Fibroblast of skin of right biceps (primary cell): ENCODE results near the gene SYMPK.

Experiments used
- DNase-seq: peaks from one replicate; pipeline ENCODE4 v3.0.0-alpha.2; 2013

Gene SYMPK

GRCh38 chr19:45780448-45781213, 82.3 kb downstream of the SYMPK start:
- no peak for DNase-seq

DNA sequence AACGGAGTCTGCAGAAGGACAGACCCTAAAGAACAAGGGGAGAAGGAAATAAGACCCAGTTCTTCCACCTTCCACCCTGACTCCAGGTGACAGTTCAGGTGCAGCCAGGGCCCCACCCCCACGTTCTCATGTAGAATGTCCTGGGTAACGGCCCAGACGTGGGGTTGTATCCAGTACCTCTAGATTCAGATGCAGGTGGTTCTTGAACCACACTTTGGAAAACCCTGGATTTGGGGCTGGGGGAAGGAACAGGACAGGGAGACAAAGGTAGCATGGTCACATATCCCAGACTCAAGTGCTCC, 82.8 kb downstream of the SYMPK start:
- no peak for DNase-seq

- peak; percentile 76 for DNase-seq
These were observed 83.5 kb downstream of the SYMPK start for GRCh38 chr19:45779231-45780145.

GRCh38 chr19:45778010-45778661, 84.8 kb downstream of the SYMPK start:
- no peak for DNase-seq

- no peak for DNase-seq
These were observed 85.5 kb downstream of the SYMPK start for GRCh38 chr19:45777395-45777961.

- no peak for DNase-seq
These were observed 88.2 kb downstream of the SYMPK start for GRCh38 chr19:45774765-45775164.

- DNase-seq: no peak
These were observed 89.6 kb downstream of the SYMPK start for GRCh38 chr19:45773384-45773783.

- no peak for DNase-seq
These were observed 90.0 kb downstream of the SYMPK start for GRCh38 chr19:45772912-45773311.

GRCh38 chr19:45772130-45772840, 90.7 kb downstream of the SYMPK start:
- no peak for DNase-seq

DNA sequence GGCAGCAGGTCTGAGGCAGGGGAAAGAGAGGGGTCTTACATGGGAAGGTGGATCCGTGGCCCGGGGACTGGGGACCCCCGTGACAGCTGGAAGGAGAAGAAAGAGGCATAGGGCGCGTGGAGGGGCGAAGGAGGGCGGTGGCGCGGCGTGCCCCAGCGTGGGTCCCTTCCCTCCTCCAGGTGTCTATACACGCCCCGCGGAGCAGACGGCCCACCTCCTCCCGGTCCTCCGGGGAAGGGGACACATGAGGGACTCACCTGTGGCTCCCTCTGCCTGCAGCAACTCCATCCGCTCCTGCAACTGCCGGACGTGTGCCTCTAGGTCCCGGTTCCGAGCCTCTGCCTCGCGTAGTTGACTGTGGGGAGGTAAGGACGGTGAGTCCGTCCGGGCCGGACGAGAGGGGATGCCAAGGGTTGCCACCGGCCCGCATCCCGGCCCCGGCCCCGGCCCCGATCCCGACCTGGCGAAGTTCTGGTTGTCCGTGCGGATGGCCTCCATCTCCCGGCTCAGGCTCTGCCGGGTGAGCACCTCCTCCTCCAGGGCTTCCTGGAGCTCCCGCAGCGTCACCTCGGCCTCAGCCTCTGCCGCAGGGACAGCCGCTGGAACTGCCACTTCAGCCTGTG, 91.5 kb downstream of the SYMPK start:
- DNase-seq: no peak

DNA sequence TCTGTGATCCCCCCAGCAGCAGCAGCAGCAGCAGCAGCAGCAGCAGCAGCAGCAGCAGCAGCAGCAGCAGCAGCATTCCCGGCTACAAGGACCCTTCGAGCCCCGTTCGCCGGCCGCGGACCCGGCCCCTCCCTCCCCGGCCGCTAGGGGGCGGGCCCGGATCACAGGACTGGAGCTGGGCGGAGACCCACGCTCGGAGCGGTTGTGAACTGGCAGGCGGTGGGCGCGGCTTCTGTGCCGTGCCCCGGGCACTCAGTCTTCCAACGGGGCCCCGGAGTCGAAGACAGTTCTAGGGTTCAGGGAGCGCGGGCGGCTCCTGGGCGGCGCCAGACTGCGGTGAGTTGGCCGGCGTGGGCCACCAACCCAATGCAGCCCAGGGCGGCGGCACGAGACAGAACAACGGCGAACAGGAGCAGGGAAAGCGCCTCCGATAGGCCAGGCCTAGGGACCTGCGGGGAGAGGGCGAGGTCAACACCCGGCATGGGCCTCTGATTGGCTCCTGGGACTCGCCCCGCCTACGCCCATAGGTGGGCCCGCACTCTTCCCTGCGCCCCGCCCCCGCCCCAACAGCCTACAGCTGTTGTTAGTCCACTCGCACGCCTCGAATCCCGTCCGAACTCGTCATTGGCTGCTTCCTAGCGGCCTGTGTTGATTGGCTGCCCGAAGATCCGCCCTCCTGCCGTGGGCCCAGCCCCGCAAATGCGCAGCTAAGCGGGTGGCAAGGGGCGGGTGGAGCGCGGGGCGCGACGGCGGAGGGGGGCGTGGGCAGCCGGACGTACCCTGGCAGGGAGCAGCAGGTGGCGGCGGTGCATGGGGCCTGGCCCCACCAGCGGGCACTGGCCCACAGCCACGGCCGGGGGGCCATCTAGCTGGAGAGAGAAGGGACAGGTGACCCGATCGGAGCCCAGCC, 92.5 kb downstream of the SYMPK start:
- DNase-seq: peak; percentile 98

GRCh38 chr19:45769821-45770191, 93.1 kb downstream of the SYMPK start:
- DNase-seq: peak; percentile 39

GRCh38 chr19:45768984-45769782, 93.8 kb downstream of the SYMPK start, which contains the start of gene SIX5:
TSS of gene SIX5 (minus strand) at chr19:45769252. CDS start at chr19:45768844, 408 bp downstream.
- peak; percentile 98 for DNase-seq

DNA sequence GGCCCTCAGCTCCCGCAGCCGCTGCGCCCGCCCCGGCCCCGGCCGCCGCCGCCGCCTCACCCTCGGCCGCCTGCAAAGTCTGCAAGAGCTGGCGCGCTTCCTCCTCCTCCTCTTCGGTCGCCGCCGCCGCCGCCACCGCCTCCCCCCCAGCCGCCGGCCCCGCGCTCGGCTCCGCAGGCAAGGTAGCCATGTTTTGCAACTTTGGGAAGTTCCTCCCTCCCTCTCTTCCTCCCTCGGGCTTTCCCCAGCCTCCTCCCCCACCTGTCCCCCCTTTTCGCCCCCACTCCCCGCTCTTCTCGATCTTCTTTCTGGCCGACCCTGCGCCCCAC, 94.3 kb downstream of the SYMPK start:
- peak; percentile 50 for DNase-seq

GRCh38 chr19:45767881-45768654, 94.9 kb downstream of the SYMPK start:
- DNase-seq: peak; percentile 66

DNA sequence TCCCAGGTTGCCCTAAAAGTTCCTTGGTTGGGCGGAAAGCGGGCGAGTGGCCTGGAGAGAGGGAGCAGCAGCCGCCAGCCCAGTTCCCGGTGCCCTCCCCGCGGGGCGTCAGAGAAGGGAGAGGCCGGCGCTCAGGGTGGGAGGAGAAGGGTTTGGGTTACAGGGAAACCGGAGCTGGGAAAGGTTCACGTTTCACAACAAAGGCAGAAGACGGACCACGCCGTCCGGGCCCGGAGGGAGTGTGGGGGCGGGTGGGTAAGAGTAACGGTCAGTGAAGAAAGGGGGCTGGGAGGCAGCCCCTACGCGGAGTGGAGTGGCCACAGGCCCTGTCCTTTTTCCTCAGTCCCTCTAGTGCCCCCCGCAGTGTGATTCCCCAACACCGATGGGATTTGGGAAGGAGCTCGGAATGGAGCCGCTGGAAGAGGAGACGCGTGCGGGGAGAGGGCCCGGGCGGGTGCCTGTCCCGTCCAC, 95.5 kb downstream of the SYMPK start:
- peak; percentile 84 for DNase-seq

DNA sequence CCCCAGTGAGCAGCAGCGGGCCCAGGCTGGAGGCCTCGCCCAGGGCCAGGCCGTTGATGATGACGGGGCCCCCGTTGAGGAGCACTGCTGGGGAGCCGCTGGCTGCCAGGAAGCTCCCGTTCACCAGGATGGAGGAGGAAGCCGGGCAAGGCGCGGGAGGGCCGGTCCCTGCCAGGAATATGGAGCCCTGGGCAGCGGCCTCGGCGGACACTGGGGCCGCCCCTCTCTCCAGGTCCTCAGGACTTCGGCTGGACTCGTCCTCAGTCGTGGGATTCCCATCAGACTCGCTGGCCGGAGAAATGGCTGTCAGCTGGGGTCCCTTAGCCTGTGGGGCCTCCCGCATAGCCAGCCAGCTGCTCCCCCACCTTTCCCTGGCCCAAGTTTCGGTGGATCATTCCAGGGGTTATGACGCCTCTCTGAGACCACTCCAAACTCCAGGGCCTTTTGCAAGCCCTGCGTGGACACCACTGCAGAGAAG, 96.0 kb downstream of the SYMPK start:
- DNase-seq: no peak

- no peak for DNase-seq
These were observed 96.6 kb downstream of the SYMPK start for GRCh38 chr19:45766296-45766868.
